HG02943 (cell line): ENCODE measurements around the gene HOXD8.

ENCODE experiments used
- ATAC-seq: cut with Tn5 transposase; IDR thresholded peaks from one replicate; pipeline ENCODE4 v1.9.1; 2021; ENCODE audit warnings: mild to moderate bottlenecking, low read depth, moderate library complexity; ENCODE audit not compliant: unreplicated experiment

Gene HOXD8

GRCh38 chr2:176171351-176172006, 42.0 kb downstream of the HOXD8 start:
- ATAC-seq = no peak

- no peak for ATAC-seq
Measured at GRCh38 chr2:176172007-176172894, 42.7 kb downstream of the HOXD8 start.

GRCh38 chr2:176172895-176173566, 43.5 kb downstream of the HOXD8 start:
- no peak for ATAC-seq

DNA sequence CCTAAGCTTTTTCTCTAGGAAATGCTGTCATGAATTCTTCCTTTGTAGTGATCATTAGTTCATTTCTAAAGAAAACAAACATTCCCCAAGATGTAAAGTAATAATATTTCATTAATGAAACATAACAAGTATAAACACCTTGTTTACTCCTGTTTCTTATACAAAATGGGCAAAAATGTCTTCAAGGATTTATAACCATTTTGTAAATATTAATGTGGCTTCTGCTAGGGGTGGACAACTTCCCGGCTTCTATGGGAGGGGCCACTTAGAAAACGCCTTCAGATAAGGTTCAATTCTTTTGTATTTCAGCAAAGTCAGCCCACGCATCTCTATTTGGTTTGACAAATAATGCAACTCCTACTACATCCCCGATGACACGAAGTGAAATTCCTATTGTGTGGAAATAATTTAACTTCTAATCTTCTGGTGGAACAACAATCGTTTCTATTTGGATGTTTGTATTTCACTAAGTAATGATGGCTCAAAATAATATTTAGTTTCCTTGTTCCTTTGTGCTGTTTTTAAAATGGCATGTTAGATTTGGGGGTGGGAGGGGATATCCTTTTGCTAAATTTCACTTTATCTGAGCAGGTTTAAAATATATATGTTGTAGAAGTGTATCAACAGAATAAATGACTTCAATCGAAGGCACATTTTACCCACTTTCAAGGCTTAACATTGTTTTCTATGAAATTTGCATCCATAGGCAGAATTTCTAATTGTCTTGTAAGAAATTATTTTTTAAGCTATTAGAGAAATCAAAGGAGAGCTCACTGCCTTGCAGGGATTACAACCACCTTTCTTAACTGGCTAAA, 44.3 kb downstream of the HOXD8 start:
- no peak for ATAC-seq

DNA sequence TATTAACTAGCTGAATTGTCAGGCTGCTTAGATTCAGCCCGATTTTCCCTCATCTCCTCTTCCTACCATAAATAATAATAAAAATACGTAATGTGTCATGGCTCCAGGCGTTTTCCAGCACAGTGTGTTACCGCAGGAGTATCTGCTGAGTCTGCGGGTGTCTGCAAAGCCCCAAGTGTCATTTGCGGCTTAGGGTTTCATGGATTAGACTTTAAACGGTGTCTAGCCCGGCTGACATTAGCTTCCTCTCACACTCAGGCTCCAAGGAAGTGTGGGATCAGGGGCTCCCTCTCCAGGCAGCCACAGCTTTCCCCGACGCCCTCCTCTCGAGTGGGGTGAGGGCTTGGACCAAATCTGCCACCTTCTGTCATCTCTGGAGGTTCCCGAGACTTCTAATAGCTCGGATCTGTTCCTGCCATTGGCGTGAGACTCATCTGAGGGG, 44.9 kb downstream of the HOXD8 start:
- ATAC-seq = no peak

DNA sequence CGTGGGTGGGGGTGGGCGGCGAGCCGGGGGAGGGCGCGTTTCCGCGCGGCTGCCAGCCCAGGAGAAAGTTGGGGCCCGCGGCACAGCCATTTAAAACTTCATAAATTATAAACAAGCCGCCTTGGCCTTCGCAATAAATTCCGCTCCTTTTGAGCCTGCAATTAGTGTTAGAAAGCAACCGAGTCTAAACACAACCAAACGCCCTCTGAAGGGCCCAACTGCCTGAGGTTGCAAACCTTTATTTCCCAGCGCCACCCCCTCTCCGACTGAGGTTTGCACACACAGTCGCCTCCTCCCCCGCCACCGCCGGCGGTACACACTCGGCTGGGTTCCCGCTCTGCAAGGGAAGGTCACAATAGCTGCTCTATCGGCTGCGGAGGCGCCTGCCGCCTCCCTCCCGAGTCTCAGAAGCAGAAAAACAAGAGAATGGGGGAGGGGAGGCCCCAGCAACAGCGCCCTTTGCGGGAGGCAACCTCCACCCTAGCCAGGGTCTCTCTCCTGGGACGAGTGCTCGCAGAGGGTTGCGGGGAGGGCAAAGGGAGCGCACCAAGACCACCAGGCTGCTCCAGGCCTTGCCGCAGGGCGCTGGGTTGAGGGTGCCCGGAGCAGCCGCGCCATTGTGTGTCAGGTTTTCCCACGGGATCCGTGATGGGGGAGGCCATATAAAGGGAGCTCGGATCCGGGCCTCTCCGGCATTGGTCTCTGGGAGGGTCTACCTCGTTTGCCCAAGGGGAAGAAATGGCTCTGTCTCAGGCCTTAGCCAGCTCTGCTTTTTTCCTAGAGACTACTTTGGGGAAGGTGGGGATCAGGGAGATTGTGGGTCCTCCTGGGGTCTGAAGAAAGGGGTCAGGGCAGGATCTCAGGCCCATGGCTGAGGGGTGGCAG, 45.6 kb downstream of the HOXD8 start:
- no peak for ATAC-seq

DNA sequence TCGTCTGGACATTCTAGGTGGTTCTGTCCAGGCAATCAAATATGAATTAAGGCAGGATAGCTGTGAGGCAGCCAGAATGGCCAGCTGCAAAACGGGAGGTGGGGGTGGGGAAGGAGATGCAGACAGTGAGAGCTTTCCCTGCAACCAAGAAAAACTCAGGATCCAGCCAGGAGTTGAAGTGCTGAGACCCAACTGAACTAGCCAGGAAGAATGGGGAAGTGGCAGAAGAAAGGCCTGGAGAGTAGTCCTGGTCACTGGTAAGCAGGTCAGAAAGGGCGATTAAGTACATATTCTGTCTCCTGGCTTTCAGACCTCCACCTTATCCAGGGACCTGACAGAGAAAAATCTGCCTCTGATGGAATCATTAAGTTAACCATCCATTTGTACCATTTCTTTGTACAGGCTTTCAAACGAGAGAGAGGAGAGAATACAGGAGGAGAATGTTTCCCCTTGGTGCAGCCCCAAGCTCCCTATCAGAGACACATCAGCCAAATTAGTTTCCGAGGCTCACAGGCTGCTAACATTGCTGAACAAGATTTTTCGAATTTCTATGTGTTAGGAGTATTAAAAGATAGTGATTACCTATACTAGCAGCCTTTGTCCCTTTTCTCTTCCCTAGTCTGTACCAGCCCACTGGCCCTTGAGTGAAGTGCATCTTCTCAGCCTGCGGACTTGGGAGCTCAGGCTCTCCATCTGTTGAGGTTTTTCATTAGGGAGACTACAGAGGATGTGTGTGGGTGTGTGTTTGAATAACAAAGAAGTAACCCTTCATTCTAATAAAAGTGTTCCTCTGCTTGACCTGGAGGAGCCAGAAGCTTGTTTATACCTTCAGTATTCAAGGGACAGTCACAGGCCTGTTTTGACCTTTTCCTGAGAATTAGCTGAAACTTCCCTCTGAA, 46.5 kb downstream of the HOXD8 start:
- no peak for ATAC-seq

GRCh38 chr2:176177580-176178037, 48.1 kb downstream of the HOXD8 start:
- no peak for ATAC-seq

DNA sequence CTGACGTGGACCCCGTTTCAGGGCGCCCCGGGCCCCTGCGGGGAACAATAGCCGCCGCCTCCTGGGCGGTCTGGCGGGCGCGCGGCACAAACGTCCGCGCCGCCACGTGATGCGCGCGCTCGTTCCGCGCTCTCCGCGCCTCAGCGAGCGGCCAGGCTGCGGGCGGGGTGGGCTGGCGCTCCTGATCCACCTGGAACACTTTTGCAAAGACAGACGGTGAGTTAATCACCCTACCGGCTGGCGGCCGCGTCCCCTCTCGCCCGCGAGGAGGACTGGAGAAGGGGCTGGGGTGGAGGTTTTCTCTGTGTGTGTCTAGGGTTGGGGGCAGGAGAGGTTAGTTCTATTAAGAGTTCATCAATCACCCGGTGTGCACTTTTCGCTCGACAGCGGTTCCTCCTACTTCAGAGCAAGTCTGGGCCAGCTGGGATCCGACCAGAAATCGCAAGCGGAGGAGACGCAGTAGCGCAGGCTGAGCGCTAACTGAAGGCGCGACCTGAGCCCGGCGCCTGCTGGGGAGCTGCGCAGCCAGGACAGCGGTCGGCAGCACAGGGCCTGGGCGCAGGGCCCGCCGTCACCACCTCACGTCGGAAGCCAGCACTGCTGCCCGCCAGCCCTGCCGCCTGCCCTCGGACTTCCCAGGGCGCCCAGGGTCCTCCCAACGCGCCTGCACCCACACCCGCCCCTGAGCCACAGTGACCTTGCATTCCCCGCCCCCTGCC, 48.7 kb downstream of the HOXD8 start:
- ATAC-seq = no peak

GRCh38 chr2:176178757-176179295, 49.3 kb downstream of the HOXD8 start:
- ATAC-seq = no peak

GRCh38 chr2:176181551-176181950, 52.0 kb downstream of the HOXD8 start:
- ATAC-seq = no peak
